ENCODE results near the gene KLHL22.

DNA sequence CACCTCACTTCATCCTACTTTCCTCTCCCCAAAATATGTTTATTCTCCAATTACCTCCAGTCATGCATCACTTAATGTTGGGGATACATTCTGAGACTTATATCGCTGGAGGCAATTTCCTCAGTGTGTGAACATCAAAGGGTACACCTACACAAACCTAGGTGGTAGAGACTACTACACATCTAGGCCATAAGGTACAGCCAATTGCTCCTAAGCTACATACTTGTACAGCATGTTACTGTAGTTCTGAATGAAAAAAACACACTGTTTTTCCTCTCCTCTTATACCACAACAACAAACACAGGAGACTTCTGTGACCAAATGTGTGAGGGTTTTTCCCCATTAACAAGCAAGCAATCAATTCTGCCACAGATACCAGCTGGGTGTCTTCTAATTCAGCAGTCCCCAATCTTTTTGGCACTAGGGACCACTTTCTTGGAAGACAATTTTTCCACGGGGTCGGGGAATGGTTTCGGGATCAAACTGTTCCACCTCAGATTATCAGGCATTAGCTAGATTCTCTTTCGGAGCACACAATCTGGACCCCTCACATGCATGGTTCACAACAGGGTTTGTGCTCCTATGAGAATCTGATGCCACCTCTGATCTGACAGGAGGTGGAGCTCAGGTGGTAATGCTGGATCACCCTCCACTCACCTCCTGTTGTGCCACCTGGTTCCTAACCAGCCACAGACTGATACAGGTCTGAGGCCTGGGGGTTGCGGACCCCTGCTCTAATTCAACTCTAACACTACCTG lies 5.2 kb downstream of the KLHL22 start:
- TF ChIP-seq, protein P1, sequence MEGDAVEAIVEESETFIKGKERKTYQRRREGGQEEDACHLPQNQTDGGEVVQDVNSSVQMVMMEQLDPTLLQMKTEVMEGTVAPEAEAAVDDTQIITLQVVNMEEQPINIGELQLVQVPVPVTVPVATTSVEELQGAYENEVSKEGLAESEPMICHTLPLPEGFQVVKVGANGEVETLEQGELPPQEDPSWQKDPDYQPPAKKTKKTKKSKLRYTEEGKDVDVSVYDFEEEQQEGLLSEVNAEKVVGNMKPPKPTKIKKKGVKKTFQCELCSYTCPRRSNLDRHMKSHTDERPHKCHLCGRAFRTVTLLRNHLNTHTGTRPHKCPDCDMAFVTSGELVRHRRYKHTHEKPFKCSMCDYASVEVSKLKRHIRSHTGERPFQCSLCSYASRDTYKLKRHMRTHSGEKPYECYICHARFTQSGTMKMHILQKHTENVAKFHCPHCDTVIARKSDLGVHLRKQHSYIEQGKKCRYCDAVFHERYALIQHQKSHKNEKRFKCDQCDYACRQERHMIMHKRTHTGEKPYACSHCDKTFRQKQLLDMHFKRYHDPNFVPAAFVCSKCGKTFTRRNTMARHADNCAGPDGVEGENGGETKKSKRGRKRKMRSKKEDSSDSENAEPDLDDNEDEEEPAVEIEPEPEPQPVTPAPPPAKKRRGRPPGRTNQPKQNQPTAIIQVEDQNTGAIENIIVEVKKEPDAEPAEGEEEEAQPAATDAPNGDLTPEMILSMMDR (IDR thresholded peaks at IDR 0.05; ENCODE audit: low read length), result no peak
- TF ChIP-seq EZH2phosphoT487 (IDR thresholded peaks at IDR 0.05; ENCODE audit: low read length), result no peak
